Spleen (tissue), 11 donors: ENCODE results near the gene INTS3. TPM values are rescaled to one million over a fixed set of nuclear protein-coding genes. Genes with fewer than 3 reads are reported as not detected.

Experiments used
- DNase-seq: peaks from one replicate; pipeline ENCODE4 v3.0.0-alpha.2; 2020
- H3K27ac ChIP-seq, 8 donors: fragments of 200-600 bp; sonication (generic) in 7 of 8; 1 replicate in 4 of 8; 2 replicates in 4 of 8; pipeline versions ENCODE4 v1.5.0 to v1.8.0; 2016 to 2021; ENCODE audit warnings: inconsistent platforms in 4 of 8, mild to moderate bottlenecking in 4 of 8, moderate library complexity in 1 of 8
- H3K27me3 ChIP-seq, 7 donors: fragments of 200-600 bp; sonication (generic) in 6 of 7; replicated peaks in 1 of 7; 1 replicate in 4 of 7; 2 replicates in 3 of 7; pipeline versions ENCODE4 v1.5.0 to v1.8.0; 2016 to 2021; ENCODE audit warnings: inconsistent platforms in 3 of 7, mild to moderate bottlenecking in 1 of 7
- H3K36me3 ChIP-seq, 6 donors: fragments of 200-600 bp; sonication (generic) in 5 of 6; 1 replicate in 4 of 6; 2 replicates in 2 of 6; pipeline versions ENCODE4 v1.5.0 to v1.8.0; 2016 to 2021; ENCODE audit warnings: inconsistent platforms in 2 of 6
- H3K4me1 ChIP-seq, 6 donors: fragments of 200-600 bp; sonication (generic) in 5 of 6; 1 replicate in 3 of 6; 2 replicates in 3 of 6; pipeline versions ENCODE4 v1.5.0 to v1.8.0; 2016 to 2021; ENCODE audit warnings: inconsistent platforms in 3 of 6
- H3K4me3 ChIP-seq, 8 donors: fragments of 200-600 bp; sonication (generic) in 7 of 8; 1 replicate in 4 of 8; 2 replicates in 4 of 8; pipeline versions ENCODE4 v1.5.0 to v1.8.0; 2016 to 2021; ENCODE audit warnings: inconsistent platforms in 4 of 8, mild to moderate bottlenecking in 4 of 8, moderate library complexity in 2 of 8
- H3K9me3 ChIP-seq, 8 donors: fragments of 200-600 bp; sonication (generic) in 7 of 8; 1 replicate in 4 of 8; 2 replicates in 4 of 8; pipeline versions ENCODE4 v1.5.0 to v1.8.0; 2016 to 2021; ENCODE audit warnings: inconsistent platforms in 4 of 8
- CTCF ChIP-seq, 11 experiments: fragments of 200-600 bp in 7 of 11; fragments of 450-650 bp in 4 of 11; sonication (generic) in 4 of 11; IDR thresholded peaks in 8 of 11; conservative IDR thresholded peaks in 3 of 11; 1 replicate in 7 of 11; 2 replicates in 4 of 11; pipeline versions ENCODE4 v1.4.0 to v1.8.0; 2016 to 2021; ENCODE audit warnings: antibody characterized with exemption in 11 of 11, inconsistent platforms in 4 of 11, mild to moderate bottlenecking in 1 of 11
- POLR2A ChIP-seq, 3 donors: fragments of 450-650 bp; IDR thresholded peaks; one replicate each; pipeline ENCODE4 v1.5.1; 2017; ENCODE audit warnings: antibody characterized with exemption in 3 of 3, mild to moderate bottlenecking in 1 of 3
- POLR2AphosphoS5 ChIP-seq, 3 donors: sonication (generic); formaldehyde crosslinking; IDR thresholded peaks; one replicate each; pipeline ENCODE4 v1.5.1; 2017; ENCODE audit warnings: antibody characterized with exemption in 3 of 3
- WGBS, 5 donors: extraction: QIAGEN DNeasy Blood & Tissue Kit in 3 of 5; methylation state at CpG; one replicate each; pipeline versions ENCODE4 v1.1.5 to v1.1.7; 2013 to 2018; 5-methylcytosine and 5-hydroxymethylcytosine counted together
- intact Hi-C: fragments of 100-400 bp; cut with DNase I; formaldehyde crosslinking; loops from one replicate; pipeline ENCODE4 v1.15.0; 2023; ENCODE audit warnings: low total_unique reads
- polyA plus RNA-seq, 3 donors: library from polyadenylated mRNA; stranded (reverse); fragments of 200-250 nt; gene quantifications; one replicate each; pipeline ENCODE4 v1.2.1, GENCODE V29; 2013
- total RNA-seq, 7 donors: library from RNA; depleted of rRNA in 3 of 7; stranded (reverse); fragments of >200 nt in 3 of 7; fragmentation: NEBNext Ultra II Directional in 4 of 7; extraction: Animal tissue kit (Norgen Biotek cat#: 25700) in 4 of 7; gene quantifications; one replicate each; pipeline versions ENCODE4 v1.1.0 to v1.2.1, GENCODE V29; 2016 to 2021
- donor health status: healthy with polysubstance abuse.
- donor health status: DM: no; HTN: no; CAD: no; lungs with moderate emphysema.
- donor health status: DM: no; HTN: no; CAD: no.
- donor health status: Bipolar disorder and iron deficiency.
- donor health status: healthy.
- donor health status: DM: no; HTN: no; CAD: no.
- donor health status: DM: yes; HTN: yes; CAD: no.

INTS3 gene
- total and polyA plus RNA-seq, 10 donors: 24.7 to 66.2 (median 47.9) TPM

GRCh38 chr1:153688736-153689328 lies 39.0 kb upstream of the INTS3 start:
- no peak for TF ChIP-seq POLR2AphosphoS5 (IDR thresholded peaks at IDR 0.05)
- TF ChIP-seq POLR2A (IDR thresholded peaks at IDR 0.05): no peak
- no peak for TF ChIP-seq CTCF (IDR thresholded peaks at IDR 0.05 in 8 of 11, conservative IDR thresholded peaks at IDR 0.05 in 3 of 11)
- Histone ChIP-seq H3K27ac (no peak overlapping the region), H3K4me1 (no peaks in the 10 kb centered on the region), H3K9me3 (no peaks in the 10 kb centered on the region), H3K4me3 (no peak overlapping the region), H3K27me3 (no peaks in the 10 kb centered on the region), H3K36me3 (no peaks in the 10 kb centered on the region)
- 69 to 84% (median 78%) methylated on average over 12 to 18 of the region's 18 CpGs for WGBS, 5 donors
- intact Hi-C loops: no loop called here
- no peak for DNase-seq

GRCh38 chr1:153693466-153693865 lies 34.4 kb upstream of the INTS3 start:
- no peak for DNase-seq
- Histone ChIP-seq H3K36me3 (no peaks in the 10 kb centered on the region), H3K9me3 (no peaks in the 10 kb centered on the region), H3K4me1 (peaks cover 5 to 16% (median 11%) of the 10 kb centered on the region in 6 donors), H3K4me3 (no peak overlapping the region), H3K27ac (no peak overlapping the region), H3K27me3 (no peaks in the 10 kb centered on the region)
- 80 to 96% (median 87%) methylated on average over 1 to 4 of the region's 4 CpGs for WGBS, 5 donors
- no peak for TF ChIP-seq CTCF (IDR thresholded peaks at IDR 0.05 in 8 of 11, conservative IDR thresholded peaks at IDR 0.05 in 3 of 11)
- TF ChIP-seq POLR2AphosphoS5 (IDR thresholded peaks at IDR 0.05): no peak
- TF ChIP-seq POLR2A (IDR thresholded peaks at IDR 0.05): no peak
- intact Hi-C loops: no loop called here

GRCh38 chr1:153696741-153697140 lies 31.1 kb upstream of the INTS3 start:
- TF ChIP-seq CTCF (IDR thresholded peaks at IDR 0.05 in 8 of 11, conservative IDR thresholded peaks at IDR 0.05 in 3 of 11) (no peak), POLR2AphosphoS5 (IDR thresholded peaks at IDR 0.05) (no peak), POLR2A (IDR thresholded peaks at IDR 0.05) (no peak)
- WGBS, 5 donors: 87 to 92% (median 89%) methylated on average over 8 of the region's 8 CpGs
- Histone ChIP-seq H3K9me3 (no peaks in the 10 kb centered on the region), H3K27me3 (no peaks in the 10 kb centered on the region), H3K36me3 (no peaks in the 10 kb centered on the region), H3K4me3 (no peak overlapping the region), H3K4me1 (peaks cover 9 to 24% (median 16%) of the 10 kb centered on the region in 6 donors), H3K27ac (peak overlapping the region in 5 of 8 donors; percentile 83 to 88 (median 86))
- DNase-seq: no peak
- intact Hi-C loops: no loop called here

GRCh38 chr1:153697191-153698019 lies 30.4 kb upstream of the INTS3 start:
- 57 to 71% (median 64%) methylated on average over 11 to 12 of the region's 12 CpGs for WGBS, 5 donors
- peak overlapping the region in 2 of 8 donors; percentile 20 to 23 for H3K4me3 ChIP-seq

More at GRCh38 chr1:153697191-153698019, 30.4 kb upstream of the INTS3 start:
- intact Hi-C loops: no loop called here
- H3K9me3 ChIP-seq: no peaks in the 10 kb centered on the region
- H3K36me3 ChIP-seq: no peaks in the 10 kb centered on the region
- H3K27ac ChIP-seq: peak overlapping the region; percentile 80 to 88 (median 85)
- no peaks in the 10 kb centered on the region for H3K27me3 ChIP-seq
- H3K4me1 ChIP-seq: peaks cover 9 to 24% (median 16%) of the 10 kb centered on the region in 6 donors
- TF ChIP-seq POLR2A (IDR thresholded peaks at IDR 0.05) (no peak), POLR2AphosphoS5 (IDR thresholded peaks at IDR 0.05) (peak; percentile 44 to 77 (median 77))
- no peak for DNase-seq
